SK-N-SH treated with all-trans-retinoic acid at 6 μM for 48 hours (cell line): Measurements from ENCODE around the gene LCAT.

Experiments
- ATAC-seq: fragments of 200-7000 bp; cut with Tn5 transposase; 3 replicates; pipeline ENCODE4 v1.9.1; 2020; ENCODE audit warnings: mild to moderate bottlenecking, moderate library complexity
- ARNTL ChIP-seq: fragments of 450-650 bp; formaldehyde crosslinking; IDR thresholded peaks from 2 replicates; pipeline ENCODE4 v1.5.0; 2020; ENCODE audit warnings: low read depth, mild to moderate bottlenecking, moderate library complexity, borderline replicate concordance
- BACH2 ChIP-seq: fragments of 250-450 bp; sonication (Bioruptor Pico); IDR thresholded peaks from 2 replicates; pipeline ENCODE4 v1.9.0; 2021; ENCODE audit warnings: mild to moderate bottlenecking, borderline replicate concordance
- CSDC2 ChIP-seq: fragments of 250-450 bp; sonication (Bioruptor Pico); IDR thresholded peaks from 2 replicates; pipeline ENCODE4 v1.5.0; 2020; ENCODE audit warnings: mild to moderate bottlenecking, moderate library complexity
- ESRRG ChIP-seq: fragments of 250-450 bp; sonication (Bioruptor Pico); IDR thresholded peaks from 2 replicates; pipeline ENCODE4 v1.6.1; 2021; ENCODE audit warnings: mild to moderate bottlenecking
- GLIS3 ChIP-seq: fragments of 250-450 bp; sonication (Bioruptor Pico); IDR thresholded peaks from 2 replicates; pipeline ENCODE4 v1.5.0; 2020; ENCODE audit warnings: mild to moderate bottlenecking, moderate library complexity
- ISL1 ChIP-seq: fragments of 250-450 bp; sonication (Bioruptor Pico); IDR thresholded peaks from 2 replicates; pipeline ENCODE4 v2.1.2; 2022; ENCODE audit warnings: mild to moderate bottlenecking, moderate library complexity
- OSR1 ChIP-seq: fragments of 250-450 bp; sonication (Bioruptor Pico); IDR thresholded peaks from 2 replicates; pipeline ENCODE4 v1.8.0; 2022; ENCODE audit warnings: moderate library complexity, mild to moderate bottlenecking, inconsistent platforms
- PPARA ChIP-seq: fragments of 250-450 bp; sonication (Bioruptor Pico); IDR thresholded peaks from 2 replicates; pipeline ENCODE4 v1.5.0; 2020; ENCODE audit warnings: mild to moderate bottlenecking, borderline replicate concordance
- RARB ChIP-seq: fragments of 250-450 bp; sonication (Bioruptor Pico); IDR thresholded peaks from 2 replicates; pipeline ENCODE4 v1.8.0; 2021; ENCODE audit warnings: mild to moderate bottlenecking, moderate library complexity
- SNAI2 ChIP-seq: fragments of 250-450 bp; sonication (Bioruptor Pico); IDR thresholded peaks from 2 replicates; pipeline ENCODE4 v1.5.0; 2020; ENCODE audit warnings: mild to moderate bottlenecking, moderate library complexity
- TCF4 ChIP-seq: fragments of 250-450 bp; sonication (Bioruptor Pico); IDR thresholded peaks from 2 replicates; pipeline ENCODE4 v1.8.0; 2021; ENCODE audit warnings: mild to moderate bottlenecking, moderate library complexity, borderline replicate concordance
- TOX ChIP-seq: fragments of 250-450 bp; sonication (Bioruptor Pico); IDR thresholded peaks from 2 replicates; pipeline ENCODE4 v1.8.0; 2021; ENCODE audit warnings: mild to moderate bottlenecking, moderate library complexity, borderline replicate concordance
- ZC3H10 ChIP-seq: fragments of 250-450 bp; sonication (Bioruptor Pico); IDR thresholded peaks from 2 replicates; pipeline ENCODE4 v1.5.1; 2021; ENCODE audit warnings: mild to moderate bottlenecking, moderate library complexity
- ZFP3 ChIP-seq: fragments of 250-450 bp; sonication (Bioruptor Pico); IDR thresholded peaks from 2 replicates; pipeline ENCODE4 v1.5.0; 2020; ENCODE audit warnings: mild to moderate bottlenecking, moderate library complexity
- ZNF565 ChIP-seq: fragments of 450-650 bp; formaldehyde crosslinking; conservative IDR thresholded peaks from 2 replicates; pipeline ENCODE4 v1.5.0; 2020; ENCODE audit warnings: low read depth, mild to moderate bottlenecking, moderate library complexity
- ZNF70 ChIP-seq: fragments of 450-650 bp; formaldehyde crosslinking; IDR thresholded peaks from 2 replicates; pipeline ENCODE4 v1.5.0; 2020; ENCODE audit warnings: mild to moderate bottlenecking, moderate library complexity
- ZNF8 ChIP-seq: fragments of 450-650 bp; formaldehyde crosslinking; IDR thresholded peaks from 2 replicates; pipeline ENCODE4 v1.5.0; 2020; ENCODE audit warnings: mild to moderate bottlenecking, moderate library complexity
- TF ChIP-seq, protein P1 (sequence below): fragments of 250-450 bp; sonication (Bioruptor Pico); IDR thresholded peaks from 2 replicates; pipeline ENCODE4 v1.5.1; 2020; ENCODE audit warnings: low read depth, mild to moderate bottlenecking, moderate library complexity
- TF ChIP-seq, protein P2 (sequence below): fragments of 250-450 bp; sonication (Bioruptor Pico); IDR thresholded peaks from 2 replicates; pipeline ENCODE4 v1.8.0; 2021; ENCODE audit warnings: low read depth, mild to moderate bottlenecking, moderate library complexity, borderline replicate concordance
- TF ChIP-seq, protein P3 (sequence below): fragments of 250-450 bp; sonication (Bioruptor Pico); IDR thresholded peaks from 2 replicates; pipeline ENCODE4 v1.5.0; 2020; ENCODE audit warnings: mild to moderate bottlenecking, moderate library complexity
- TF ChIP-seq, protein P4 (sequence below): fragments of 250-450 bp; sonication (Bioruptor Pico); IDR thresholded peaks from 2 replicates; pipeline ENCODE4 v1.5.1; 2021; ENCODE audit warnings: mild to moderate bottlenecking, moderate library complexity

The LCAT gene

DNA sequence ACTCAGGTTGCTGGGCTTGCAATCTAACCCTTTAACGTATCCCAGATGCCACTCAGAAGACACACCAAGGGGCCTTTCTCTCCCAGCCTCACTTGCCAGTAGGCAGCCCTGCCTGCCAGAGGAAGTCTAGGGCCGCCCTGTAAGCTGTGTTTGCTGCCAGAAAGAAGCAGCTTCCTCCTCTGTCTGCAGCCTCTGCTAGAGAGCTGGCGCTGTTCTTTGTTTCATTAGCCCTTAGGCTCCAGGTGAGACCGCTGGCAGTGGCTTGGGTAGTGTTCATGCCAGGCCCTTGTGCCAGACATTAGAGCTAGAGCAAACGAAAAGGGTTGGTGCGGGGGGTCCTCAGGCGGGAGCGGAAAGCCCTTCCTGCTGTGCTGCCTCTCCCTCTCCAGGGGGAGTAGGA lies 21.2 kb downstream of the LCAT start:
- no peak for ATAC-seq
- TF ChIP-seq PPARA (CRISPR knock-in tag) (no peak), ZNF565 (CRISPR knock-in tag) (no peak), ZC3H10 (CRISPR knock-in tag) (no peak), ZFP3 (CRISPR knock-in tag) (no peak), TOX (no peak), ZNF8 (CRISPR knock-in tag) (no peak), CSDC2 (CRISPR knock-in tag) (no peak), GLIS3 (no peak), SNAI2 (CRISPR knock-in tag) (no peak), OSR1 (no peak), ISL1 (no peak), RARB (no peak)
- TF ChIP-seq, protein P1, sequence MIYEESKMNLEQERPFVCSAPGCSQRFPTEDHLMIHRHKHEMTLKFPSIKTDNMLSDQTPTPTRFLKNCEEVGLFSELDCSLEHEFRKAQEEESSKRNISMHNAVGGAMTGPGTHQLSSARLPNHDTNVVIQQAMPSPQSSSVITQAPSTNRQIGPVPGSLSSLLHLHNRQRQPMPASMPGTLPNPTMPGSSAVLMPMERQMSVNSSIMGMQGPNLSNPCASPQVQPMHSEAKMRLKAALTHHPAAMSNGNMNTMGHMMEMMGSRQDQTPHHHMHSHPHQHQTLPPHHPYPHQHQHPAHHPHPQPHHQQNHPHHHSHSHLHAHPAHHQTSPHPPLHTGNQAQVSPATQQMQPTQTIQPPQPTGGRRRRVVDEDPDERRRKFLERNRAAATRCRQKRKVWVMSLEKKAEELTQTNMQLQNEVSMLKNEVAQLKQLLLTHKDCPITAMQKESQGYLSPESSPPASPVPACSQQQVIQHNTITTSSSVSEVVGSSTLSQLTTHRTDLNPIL (CRISPR knock-in tag), result no peak
- TF ChIP-seq, protein P2, sequence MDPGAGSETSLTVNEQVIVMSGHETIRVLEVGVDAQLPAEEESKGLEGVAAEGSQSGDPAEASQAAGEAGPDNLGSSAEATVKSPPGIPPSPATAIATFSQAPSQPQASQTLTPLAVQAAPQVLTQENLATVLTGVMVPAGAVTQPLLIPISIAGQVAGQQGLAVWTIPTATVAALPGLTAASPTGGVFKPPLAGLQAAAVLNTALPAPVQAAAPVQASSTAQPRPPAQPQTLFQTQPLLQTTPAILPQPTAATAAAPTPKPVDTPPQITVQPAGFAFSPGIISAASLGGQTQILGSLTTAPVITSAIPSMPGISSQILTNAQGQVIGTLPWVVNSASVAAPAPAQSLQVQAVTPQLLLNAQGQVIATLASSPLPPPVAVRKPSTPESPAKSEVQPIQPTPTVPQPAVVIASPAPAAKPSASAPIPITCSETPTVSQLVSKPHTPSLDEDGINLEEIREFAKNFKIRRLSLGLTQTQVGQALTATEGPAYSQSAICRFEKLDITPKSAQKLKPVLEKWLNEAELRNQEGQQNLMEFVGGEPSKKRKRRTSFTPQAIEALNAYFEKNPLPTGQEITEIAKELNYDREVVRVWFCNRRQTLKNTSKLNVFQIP, result no peak
- TF ChIP-seq, protein P3, sequence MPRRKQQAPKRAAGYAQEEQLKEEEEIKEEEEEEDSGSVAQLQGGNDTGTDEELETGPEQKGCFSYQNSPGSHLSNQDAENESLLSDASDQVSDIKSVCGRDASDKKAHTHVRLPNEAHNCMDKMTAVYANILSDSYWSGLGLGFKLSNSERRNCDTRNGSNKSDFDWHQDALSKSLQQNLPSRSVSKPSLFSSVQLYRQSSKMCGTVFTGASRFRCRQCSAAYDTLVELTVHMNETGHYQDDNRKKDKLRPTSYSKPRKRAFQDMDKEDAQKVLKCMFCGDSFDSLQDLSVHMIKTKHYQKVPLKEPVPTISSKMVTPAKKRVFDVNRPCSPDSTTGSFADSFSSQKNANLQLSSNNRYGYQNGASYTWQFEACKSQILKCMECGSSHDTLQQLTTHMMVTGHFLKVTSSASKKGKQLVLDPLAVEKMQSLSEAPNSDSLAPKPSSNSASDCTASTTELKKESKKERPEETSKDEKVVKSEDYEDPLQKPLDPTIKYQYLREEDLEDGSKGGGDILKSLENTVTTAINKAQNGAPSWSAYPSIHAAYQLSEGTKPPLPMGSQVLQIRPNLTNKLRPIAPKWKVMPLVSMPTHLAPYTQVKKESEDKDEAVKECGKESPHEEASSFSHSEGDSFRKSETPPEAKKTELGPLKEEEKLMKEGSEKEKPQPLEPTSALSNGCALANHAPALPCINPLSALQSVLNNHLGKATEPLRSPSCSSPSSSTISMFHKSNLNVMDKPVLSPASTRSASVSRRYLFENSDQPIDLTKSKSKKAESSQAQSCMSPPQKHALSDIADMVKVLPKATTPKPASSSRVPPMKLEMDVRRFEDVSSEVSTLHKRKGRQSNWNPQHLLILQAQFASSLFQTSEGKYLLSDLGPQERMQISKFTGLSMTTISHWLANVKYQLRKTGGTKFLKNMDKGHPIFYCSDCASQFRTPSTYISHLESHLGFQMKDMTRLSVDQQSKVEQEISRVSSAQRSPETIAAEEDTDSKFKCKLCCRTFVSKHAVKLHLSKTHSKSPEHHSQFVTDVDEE (CRISPR knock-in tag), result no peak
- TF ChIP-seq, protein P4, sequence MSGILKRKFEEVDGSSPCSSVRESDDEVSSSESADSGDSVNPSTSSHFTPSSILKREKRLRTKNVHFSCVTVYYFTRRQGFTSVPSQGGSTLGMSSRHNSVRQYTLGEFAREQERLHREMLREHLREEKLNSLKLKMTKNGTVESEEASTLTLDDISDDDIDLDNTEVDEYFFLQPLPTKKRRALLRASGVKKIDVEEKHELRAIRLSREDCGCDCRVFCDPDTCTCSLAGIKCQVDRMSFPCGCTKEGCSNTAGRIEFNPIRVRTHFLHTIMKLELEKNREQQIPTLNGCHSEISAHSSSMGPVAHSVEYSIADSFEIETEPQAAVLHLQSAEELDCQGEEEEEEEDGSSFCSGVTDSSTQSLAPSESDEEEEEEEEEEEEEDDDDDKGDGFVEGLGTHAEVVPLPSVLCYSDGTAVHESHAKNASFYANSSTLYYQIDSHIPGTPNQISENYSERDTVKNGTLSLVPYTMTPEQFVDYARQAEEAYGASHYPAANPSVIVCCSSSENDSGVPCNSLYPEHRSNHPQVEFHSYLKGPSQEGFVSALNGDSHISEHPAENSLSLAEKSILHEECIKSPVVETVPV (CRISPR knock-in tag), result no peak
- TF ChIP-seq, all 23 proteins: peak for 0

DNA sequence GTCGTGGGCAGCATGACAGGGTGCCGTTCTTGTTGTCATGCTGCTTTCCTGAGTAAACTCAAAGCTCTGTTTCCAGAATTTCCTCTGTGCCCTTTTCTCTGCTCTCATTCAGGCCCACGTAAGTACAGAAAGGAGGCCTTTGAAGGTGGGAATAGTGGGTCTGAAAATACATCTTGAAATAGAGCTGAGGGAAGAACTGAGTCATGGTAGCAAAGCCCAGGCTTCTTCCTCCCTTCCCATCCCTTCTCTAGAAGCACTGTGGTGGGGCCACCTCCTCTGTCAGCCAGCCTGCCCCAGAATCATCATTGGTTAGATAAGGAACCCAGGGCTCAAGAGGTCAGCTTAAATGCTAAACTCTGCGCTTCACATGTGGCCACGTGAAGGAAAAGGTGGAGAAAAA lies 21.7 kb downstream of the LCAT start:
- ATAC-seq, result no peak

More for the DNA sequence above, 21.7 kb downstream of the LCAT start:
- no peak for TF ChIP-seq ZNF70
- TF ChIP-seq, protein P3 (CRISPR knock-in tag), result no peak
- TF ChIP-seq OSR1, result no peak
- TF ChIP-seq ZC3H10 (CRISPR knock-in tag), result no peak
- no peak for TF ChIP-seq BACH2 (CRISPR knock-in tag)
- no peak for TF ChIP-seq GLIS3
- TF ChIP-seq ARNTL (CRISPR knock-in tag), result no peak
- TF ChIP-seq RARB, result no peak
- TF ChIP-seq PPARA (CRISPR knock-in tag), result no peak
- no peak for TF ChIP-seq ESRRG (CRISPR knock-in tag)
- TF ChIP-seq, protein P2, result no peak
- TF ChIP-seq ZNF8 (CRISPR knock-in tag), result no peak
- no peak for TF ChIP-seq ZFP3 (CRISPR knock-in tag)
- TF ChIP-seq TCF4 (CRISPR knock-in tag), result no peak
- TF ChIP-seq, protein P4 (CRISPR knock-in tag), result no peak
- TF ChIP-seq ISL1, result no peak
- TF ChIP-seq TOX, result no peak
